ENCODE measurements around the gene GLDC.
A peak's percentile ranks its signal among the peaks of the same experiment; 100 is the strongest.
"Not testable (repeated sequence)": the region's sequence is repeated elsewhere in the genome, so short reads cannot be mapped to it uniquely, and the experiment has no call there.

The GLDC gene

GRCh38 chr9:6634444-6634843 is 11.1 kb downstream of the GLDC start:
- H3K27ac ChIP-seq (ENCODE audit: low read length): no peak overlapping the region
- no peaks in the 10 kb centered on the region; the same call in 1 of the 2 replicates for H3K36me3 ChIP-seq (ENCODE audit: insufficient read depth, low read depth, low read length)
- no peaks in the 10 kb centered on the region for H3K9me3 ChIP-seq (ENCODE audit: insufficient read depth, low read depth, low read length)
- no peak overlapping the region for H3K9ac ChIP-seq (ENCODE audit: low read depth, low read length)
- no peaks in the 10 kb centered on the region for H3K27me3 ChIP-seq (ENCODE audit: insufficient read depth, low read length)
- H3K4me3 ChIP-seq (ENCODE audit: low read length): no peak overlapping the region
- H3K4me1 ChIP-seq (ENCODE audit: insufficient read depth, low read length): 0 out of 2 replicates have a peak, but pooled peaks cover 10% of the 10 kb centered on the region

DNA sequence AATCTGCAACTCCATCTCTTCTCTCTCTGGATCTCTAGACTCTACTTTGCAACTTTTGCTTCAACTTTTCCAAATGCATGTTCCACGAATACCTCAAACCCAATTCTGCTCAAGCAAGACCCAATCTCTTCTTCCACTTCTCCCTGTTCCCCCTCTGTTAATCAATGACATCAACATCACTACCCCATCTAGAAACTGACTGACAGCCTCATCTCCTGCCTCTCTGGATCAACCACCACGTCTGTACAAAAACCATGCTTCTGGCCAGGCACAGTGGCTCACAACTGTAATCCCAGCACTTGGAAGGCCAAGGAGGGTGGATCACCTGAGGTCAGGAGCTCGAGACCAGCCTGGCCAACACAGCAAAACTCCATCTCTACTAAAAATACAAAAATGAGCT is 12.2 kb downstream of the GLDC start:
- Histone ChIP-seq H3K4me3 (ENCODE audit: low read length) (no peak overlapping the region; the same call in 1 of the 2 replicates), H3K36me3 (ENCODE audit: insufficient read depth, low read depth, low read length) (no peaks in the 10 kb centered on the region; the same call in 1 of the 2 replicates), H3K27me3 (ENCODE audit: insufficient read depth, low read length) (no peaks in the 10 kb centered on the region), H3K9ac (ENCODE audit: low read depth, low read length) (no peak overlapping the region), H3K4me1 (ENCODE audit: insufficient read depth, low read length) (0 out of 2 replicates have a peak, but pooled peaks cover 10% of the 10 kb centered on the region), H3K27ac (ENCODE audit: low read length) (no peak overlapping the region), H3K9me3 (ENCODE audit: insufficient read depth, low read depth, low read length) (no peaks in the 10 kb centered on the region)

DNA sequence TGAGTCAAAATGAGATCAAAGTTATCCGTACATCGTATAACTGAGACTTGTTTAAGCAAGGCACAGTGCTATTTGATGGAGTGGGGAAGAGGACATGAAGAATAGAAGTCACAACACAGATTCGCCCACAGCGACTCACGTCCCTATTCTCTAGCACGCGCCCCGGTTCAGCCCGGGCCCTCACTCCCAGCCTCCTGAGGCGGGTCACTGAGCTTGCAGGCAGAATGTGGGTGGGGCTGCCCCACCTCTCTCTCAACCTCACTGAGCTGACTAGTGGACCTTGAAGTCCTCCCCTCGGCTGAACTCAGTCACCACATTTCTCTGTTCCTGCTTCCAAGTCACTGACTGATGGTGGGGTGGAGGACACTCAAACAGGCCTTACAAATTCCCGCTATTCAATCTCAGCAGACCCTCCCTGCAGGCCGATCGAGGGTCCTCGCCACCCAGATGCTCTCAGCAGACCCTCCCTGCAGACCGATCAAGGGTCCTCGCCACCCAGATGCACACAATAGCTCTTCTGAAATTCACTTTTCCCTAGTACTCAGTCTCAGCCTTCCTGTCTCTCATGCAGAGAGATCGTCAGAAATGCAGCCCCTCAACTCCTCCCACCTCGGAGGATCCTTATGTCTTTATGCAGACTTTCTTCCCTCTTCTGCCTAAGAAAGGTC is 12.9 kb downstream of the GLDC start:
- H3K4me3 ChIP-seq (ENCODE audit: low read length): no peak overlapping the region; the same call in 1 of the 2 replicates
- H3K27ac ChIP-seq (ENCODE audit: low read length): no peak overlapping the region
- H3K36me3 ChIP-seq (ENCODE audit: insufficient read depth, low read depth, low read length): no peaks in the 10 kb centered on the region; the same call in 1 of the 2 replicates
- H3K9me3 ChIP-seq (ENCODE audit: insufficient read depth, low read depth, low read length): no peaks in the 10 kb centered on the region
- H3K4me1 ChIP-seq (ENCODE audit: insufficient read depth, low read length): 0 out of 2 replicates have a peak, but pooled peaks cover 13% of the 10 kb centered on the region
- 0 out of 2 replicates have a peak overlapping the region, but pooled peaks have one; percentile 12 for H3K9ac ChIP-seq (ENCODE audit: low read depth, low read length)
- H3K27me3 ChIP-seq (ENCODE audit: insufficient read depth, low read length): no peaks in the 10 kb centered on the region

DNA sequence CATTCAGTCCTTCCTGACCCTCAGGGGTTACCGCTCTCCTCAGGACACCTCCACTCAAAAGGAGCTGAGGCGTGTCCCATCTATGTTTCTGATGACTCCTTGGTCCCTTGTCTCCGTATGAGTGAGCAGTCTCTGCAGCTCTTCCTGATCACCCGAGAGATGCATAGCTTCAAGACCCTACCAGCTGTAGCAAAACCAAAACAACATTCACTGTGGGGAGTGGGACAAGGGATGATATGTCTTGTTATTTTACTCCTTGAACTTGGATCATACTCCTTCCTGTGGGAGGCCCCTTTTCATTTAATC is 14.4 kb downstream of the GLDC start:
- no peak overlapping the region for H3K27ac ChIP-seq (ENCODE audit: low read length)
- peaks cover 14% of the 10 kb centered on the region; the same call in 1 of the 2 replicates for H3K4me1 ChIP-seq (ENCODE audit: insufficient read depth, low read length)
- H3K9ac ChIP-seq (ENCODE audit: low read depth, low read length): no peak overlapping the region
- H3K9me3 ChIP-seq (ENCODE audit: insufficient read depth, low read depth, low read length): no peaks in the 10 kb centered on the region
- no peaks in the 10 kb centered on the region for H3K27me3 ChIP-seq (ENCODE audit: insufficient read depth, low read length)
- H3K4me3 ChIP-seq (ENCODE audit: low read length): no peak overlapping the region
- no peaks in the 10 kb centered on the region; the same call in 1 of the 2 replicates for H3K36me3 ChIP-seq (ENCODE audit: insufficient read depth, low read depth, low read length)

- no peaks in the 10 kb centered on the region for H3K9me3 ChIP-seq (ENCODE audit: insufficient read depth, low read depth, low read length)
- no peaks in the 10 kb centered on the region for H3K27me3 ChIP-seq (ENCODE audit: insufficient read depth, low read length)
- no peak overlapping the region for H3K9ac ChIP-seq (ENCODE audit: low read depth, low read length)
- H3K4me3 ChIP-seq (ENCODE audit: low read length): no peak overlapping the region
- peaks cover 19% of the 10 kb centered on the region; the same call in 1 of the 2 replicates for H3K4me1 ChIP-seq (ENCODE audit: insufficient read depth, low read length)
- no peaks in the 10 kb centered on the region; the same call in 1 of the 2 replicates for H3K36me3 ChIP-seq (ENCODE audit: insufficient read depth, low read depth, low read length)
- H3K27ac ChIP-seq (ENCODE audit: low read length): no peak overlapping the region
Observed at GRCh38 chr9:6630502-6631206, 14.9 kb downstream of the GLDC start.

DNA sequence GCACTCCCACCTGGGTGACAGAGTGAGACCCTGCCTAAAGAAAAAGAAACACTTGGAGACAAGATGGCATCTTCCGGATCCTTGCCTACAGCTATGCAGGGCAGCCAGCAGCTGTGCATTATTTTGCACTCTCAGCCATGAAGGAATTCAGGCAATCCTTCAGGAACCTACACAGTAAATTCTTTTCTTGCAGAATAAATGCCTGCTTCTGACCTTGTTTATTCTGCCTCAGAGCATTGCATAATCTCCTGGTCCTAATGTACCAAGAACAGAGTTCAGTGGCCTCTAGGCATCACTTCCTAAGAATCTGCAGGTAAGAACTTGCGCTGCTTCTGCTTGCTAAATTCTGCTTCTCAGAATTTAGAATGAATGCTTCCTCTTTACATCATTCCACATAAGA is 16.8 kb downstream of the GLDC start:
- no peak overlapping the region for H3K27ac ChIP-seq (ENCODE audit: low read length)
- H3K4me1 ChIP-seq (ENCODE audit: insufficient read depth, low read length): peaks cover 19% of the 10 kb centered on the region; the same call in 1 of the 2 replicates
- no peaks in the 10 kb centered on the region; the same call in 1 of the 2 replicates for H3K36me3 ChIP-seq (ENCODE audit: insufficient read depth, low read depth, low read length)
- no peak overlapping the region for H3K4me3 ChIP-seq (ENCODE audit: low read length)
- H3K9ac ChIP-seq (ENCODE audit: low read depth, low read length): no peak overlapping the region
- no peaks in the 10 kb centered on the region for H3K27me3 ChIP-seq (ENCODE audit: insufficient read depth, low read length)
- no peaks in the 10 kb centered on the region for H3K9me3 ChIP-seq (ENCODE audit: insufficient read depth, low read depth, low read length)

- no peaks in the 10 kb centered on the region for H3K9me3 ChIP-seq (ENCODE audit: insufficient read depth, low read depth, low read length)
- no peaks in the 10 kb centered on the region for H3K36me3 ChIP-seq (ENCODE audit: insufficient read depth, low read depth, low read length)
- no peak overlapping the region for H3K9ac ChIP-seq (ENCODE audit: low read depth, low read length)
- no peak overlapping the region for H3K27ac ChIP-seq (ENCODE audit: low read length)
- no peaks in the 10 kb centered on the region for H3K27me3 ChIP-seq (ENCODE audit: insufficient read depth, low read length)
- peaks cover 9% of the 10 kb centered on the region; the same call in 1 of the 2 replicates for H3K4me1 ChIP-seq (ENCODE audit: insufficient read depth, low read length)
- no peak overlapping the region for H3K4me3 ChIP-seq (ENCODE audit: low read length)
Observed at GRCh38 chr9:6625363-6625762, 20.2 kb downstream of the GLDC start.

GRCh38 chr9:6622784-6623183 is 22.7 kb downstream of the GLDC start:
- H3K4me1 ChIP-seq (ENCODE audit: insufficient read depth, low read length); H3K4me3 ChIP-seq (ENCODE audit: low read length); H3K9ac ChIP-seq (ENCODE audit: low read depth, low read length); H3K9me3 ChIP-seq (ENCODE audit: insufficient read depth, low read depth, low read length); H3K27ac ChIP-seq (ENCODE audit: low read length); H3K27me3 ChIP-seq (ENCODE audit: insufficient read depth, low read length): not testable (repeated sequence)
- peaks cover 14% of the 10 kb centered on the region for H3K36me3 ChIP-seq (ENCODE audit: insufficient read depth, low read depth, low read length)

DNA sequence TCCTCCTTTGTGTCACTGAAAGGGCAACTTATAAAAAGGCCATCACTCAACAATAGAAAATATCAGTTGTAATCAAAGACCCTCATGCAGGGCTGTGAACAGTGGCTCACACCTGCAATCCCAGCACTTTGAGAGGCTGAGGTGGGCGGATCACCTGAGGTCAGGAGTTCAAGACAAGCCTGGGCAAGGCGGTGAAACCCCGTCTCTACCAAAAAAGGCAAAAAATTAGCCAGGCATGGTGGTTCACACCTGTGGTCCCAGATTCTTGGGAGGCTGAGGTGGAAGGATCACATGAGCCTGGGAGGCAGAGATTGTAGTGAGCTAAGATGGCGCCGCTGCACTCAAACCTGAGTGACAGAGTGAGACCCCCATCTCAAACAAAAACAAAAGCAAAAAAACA is 24.7 kb downstream of the GLDC start:
- peaks cover 5% of the 10 kb centered on the region; the same call in 1 of the 2 replicates for H3K4me1 ChIP-seq (ENCODE audit: insufficient read depth, low read length)
- no peaks in the 10 kb centered on the region for H3K27me3 ChIP-seq (ENCODE audit: insufficient read depth, low read length)
- no peaks in the 10 kb centered on the region for H3K9me3 ChIP-seq (ENCODE audit: insufficient read depth, low read depth, low read length)
- H3K27ac ChIP-seq (ENCODE audit: low read length): no peak overlapping the region
- H3K4me3 ChIP-seq (ENCODE audit: low read length): no peak overlapping the region
- peaks cover 26% of the 10 kb centered on the region for H3K36me3 ChIP-seq (ENCODE audit: insufficient read depth, low read depth, low read length)
- no peak overlapping the region for H3K9ac ChIP-seq (ENCODE audit: low read depth, low read length)

DNA sequence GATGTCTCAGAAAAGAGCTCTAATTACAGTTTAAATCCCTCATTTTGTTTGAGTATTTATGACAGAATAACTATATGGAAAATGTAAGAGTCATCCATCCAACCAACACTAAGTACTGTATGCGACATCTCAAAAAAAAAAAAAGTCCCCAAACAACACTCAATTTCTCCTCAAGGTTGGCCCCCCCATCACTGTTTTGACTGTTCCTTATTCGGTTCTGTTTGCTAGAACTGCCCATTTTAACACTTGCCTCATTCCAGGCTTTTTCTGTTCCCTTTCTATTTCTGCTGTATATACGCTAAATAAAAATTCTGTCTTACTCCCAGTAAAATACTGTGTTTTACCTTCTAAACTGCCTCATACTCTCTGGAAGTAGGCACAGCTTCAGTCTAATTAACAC is 25.2 kb downstream of the GLDC start:
- no peaks in the 10 kb centered on the region for H3K27me3 ChIP-seq (ENCODE audit: insufficient read depth, low read length)
- no peak overlapping the region for H3K27ac ChIP-seq (ENCODE audit: low read length)
- no peaks in the 10 kb centered on the region for H3K9me3 ChIP-seq (ENCODE audit: insufficient read depth, low read depth, low read length)
- H3K4me1 ChIP-seq (ENCODE audit: insufficient read depth, low read length): peaks cover 4% of the 10 kb centered on the region; the same call in 1 of the 2 replicates
- H3K36me3 ChIP-seq (ENCODE audit: insufficient read depth, low read depth, low read length): peaks cover 27% of the 10 kb centered on the region
- no peak overlapping the region for H3K9ac ChIP-seq (ENCODE audit: low read depth, low read length)
- no peak overlapping the region for H3K4me3 ChIP-seq (ENCODE audit: low read length)

GRCh38 chr9:6619909-6620308 is 25.6 kb downstream of the GLDC start:
- Histone ChIP-seq H3K4me1 (ENCODE audit: insufficient read depth, low read length) (peaks cover 4% of the 10 kb centered on the region; the same call in 1 of the 2 replicates), H3K9ac (ENCODE audit: low read depth, low read length) (no peak overlapping the region), H3K9me3 (ENCODE audit: insufficient read depth, low read depth, low read length) (no peaks in the 10 kb centered on the region), H3K27ac (ENCODE audit: low read length) (no peak overlapping the region), H3K36me3 (ENCODE audit: insufficient read depth, low read depth, low read length) (peaks cover 30% of the 10 kb centered on the region), H3K4me3 (ENCODE audit: low read length) (no peak overlapping the region), H3K27me3 (ENCODE audit: insufficient read depth, low read length) (no peaks in the 10 kb centered on the region)

All from iPS-20b (cell line).